A673 (cell line): Measurements from ENCODE around the gene AKAP6. TPM values are rescaled to one million over a fixed set of nuclear protein-coding genes. Genes with fewer than 3 reads are reported as not detected.

ENCODE experiments used
- BruUV-seq: library from RNA; stranded (reverse); fragments of 400-500 nt; replicated peaks from 2 replicates; lab custom pipeline; 2021; lab: Mats Ljungman, UMichigan
- CTCF ChIA-PET: fragments of 300-600 bp; sonication (Branson Sonifier 250); formaldehyde crosslinking; loops from one replicate; lab custom pipeline; 2022; ENCODE audit warnings: antibody characterized with exemption; lab: Charles Lee
- POLR2A ChIA-PET: fragments of 300-600 bp; sonication (Branson Sonifier 250); formaldehyde crosslinking; loops from one replicate; lab custom pipeline; 2022; ENCODE audit warnings: antibody characterized with exemption; ENCODE audit not compliant: low non-redundant PET; lab: Charles Lee
- DNase-seq: peaks from one replicate; pipeline ENCODE4 v3.0.0-alpha.2; 2015; ENCODE audit warnings: low spot score
- H3K27ac ChIP-seq: fragments of 200-600 bp; sonication (generic); 2 replicates; pipeline ENCODE4 v1.5.1; 2016; ENCODE audit warnings: mixed run types, low read depth, mild to moderate bottlenecking, mixed read lengths, antibody characterized with exemption, low read length; ENCODE audit not compliant: poor library complexity, severe bottlenecking
- H3K27me3 ChIP-seq: fragments of 200-600 bp; sonication (generic); replicated peaks from 2 replicates; pipeline ENCODE4 v1.6.1; 2017; ENCODE audit warnings: mixed run types, low read depth, mild to moderate bottlenecking, mixed read lengths, antibody characterized with exemption, low read length; ENCODE audit not compliant: insufficient read depth, poor library complexity
- H3K36me3 ChIP-seq: fragments of 200-600 bp; sonication (generic); 2 replicates; pipeline ENCODE4 v1.6.1; 2016; ENCODE audit warnings: mixed run types, mild to moderate bottlenecking, mixed read lengths, antibody characterized with exemption, low read length; ENCODE audit not compliant: insufficient read depth, poor library complexity, severe bottlenecking
- H3K4me1 ChIP-seq: fragments of 200-600 bp; sonication (generic); 2 replicates; pipeline ENCODE4 v1.6.1; 2017; ENCODE audit warnings: mixed run types, mild to moderate bottlenecking, mixed read lengths, antibody characterized with exemption, low read length; ENCODE audit not compliant: insufficient read depth, poor library complexity, severe bottlenecking
- H3K4me3 ChIP-seq: fragments of 200-600 bp; sonication (generic); 2 replicates; pipeline ENCODE4 v1.5.1; 2016; ENCODE audit warnings: low read depth, mixed run types, mild to moderate bottlenecking, mixed read lengths, low read length; ENCODE audit not compliant: poor library complexity, severe bottlenecking
- H3K9me3 ChIP-seq: fragments of 200-600 bp; sonication (generic); 2 replicates; pipeline ENCODE4 v1.6.1; 2016; ENCODE audit warnings: mixed run types, low read depth, mild to moderate bottlenecking, mixed read lengths, antibody characterized with exemption, low read length; ENCODE audit not compliant: poor library complexity, severe bottlenecking
- EZH2 ChIP-seq: fragments of 200-600 bp; sonication (generic); IDR thresholded peaks from 2 replicates; pipeline ENCODE4 v1.6.1; 2017; ENCODE audit warnings: borderline replicate concordance, low read depth, mild to moderate bottlenecking, mixed read lengths, antibody characterized with exemption, low read length; ENCODE audit not compliant: poor library complexity, severe bottlenecking
- intact Hi-C: fragments of 100-400 bp; cut with micrococcal nuclease; formaldehyde crosslinking; loops from one replicate; pipeline ENCODE4 v1.10.0; 2022; ENCODE audit not compliant: unreplicated experiment
- total RNA-seq: library from RNA; stranded (reverse); gene quantifications from 2 replicates; pipeline ENCODE4 v1.2.3, GENCODE V29; 2021
- TF ChIP-seq, protein P1 (sequence below): fragments of 300-800, 200-600 bp; sonication (generic); conservative IDR thresholded peaks from 2 replicates; pipeline ENCODE4 v1.5.1; 2017; ENCODE audit warnings: low read depth, mild to moderate bottlenecking, antibody characterized with exemption, low read length, moderate library complexity, mixed read lengths

Gene AKAP6
- total RNA-seq, 1 experiment from 2014 or later: 0.73 TPM

DNA sequence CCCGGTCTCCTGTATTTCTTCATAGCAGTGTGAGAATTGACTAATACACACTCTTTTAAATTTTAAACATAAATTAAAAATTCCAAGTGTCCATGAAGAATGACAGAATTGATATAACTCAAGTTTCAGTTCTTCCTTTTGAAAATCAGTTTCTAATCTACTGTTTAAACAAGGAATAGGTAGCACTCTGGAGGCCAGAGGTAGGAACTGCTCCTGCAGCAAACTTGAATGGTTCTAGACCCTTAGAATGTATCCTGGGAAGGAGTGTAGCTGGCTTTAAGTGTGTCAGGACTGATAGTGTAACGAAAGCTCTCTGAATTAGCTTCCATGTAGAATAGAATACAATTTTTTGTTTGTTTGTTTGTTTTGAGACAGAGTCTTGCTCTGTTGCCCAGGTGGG lies 76.8 kb downstream of the AKAP6 start:
- H3K4me3 ChIP-seq: no peak overlapping the region
- no peaks in the 10 kb centered on the region for H3K9me3 ChIP-seq
- H3K27me3 ChIP-seq: no peaks in the 10 kb centered on the region
- no peaks in the 10 kb centered on the region for H3K4me1 ChIP-seq
- ChIA-PET POLR2A (no interaction called here), CTCF (no interaction called here)
- BruUV-seq: no TSS peak
- no peak overlapping the region for H3K27ac ChIP-seq
- no peaks in the 10 kb centered on the region for H3K36me3 ChIP-seq
- DNase-seq: no peak
- intact Hi-C loops: no loop called here
- TF ChIP-seq EZH2: no peak
- TF ChIP-seq, protein P1, sequence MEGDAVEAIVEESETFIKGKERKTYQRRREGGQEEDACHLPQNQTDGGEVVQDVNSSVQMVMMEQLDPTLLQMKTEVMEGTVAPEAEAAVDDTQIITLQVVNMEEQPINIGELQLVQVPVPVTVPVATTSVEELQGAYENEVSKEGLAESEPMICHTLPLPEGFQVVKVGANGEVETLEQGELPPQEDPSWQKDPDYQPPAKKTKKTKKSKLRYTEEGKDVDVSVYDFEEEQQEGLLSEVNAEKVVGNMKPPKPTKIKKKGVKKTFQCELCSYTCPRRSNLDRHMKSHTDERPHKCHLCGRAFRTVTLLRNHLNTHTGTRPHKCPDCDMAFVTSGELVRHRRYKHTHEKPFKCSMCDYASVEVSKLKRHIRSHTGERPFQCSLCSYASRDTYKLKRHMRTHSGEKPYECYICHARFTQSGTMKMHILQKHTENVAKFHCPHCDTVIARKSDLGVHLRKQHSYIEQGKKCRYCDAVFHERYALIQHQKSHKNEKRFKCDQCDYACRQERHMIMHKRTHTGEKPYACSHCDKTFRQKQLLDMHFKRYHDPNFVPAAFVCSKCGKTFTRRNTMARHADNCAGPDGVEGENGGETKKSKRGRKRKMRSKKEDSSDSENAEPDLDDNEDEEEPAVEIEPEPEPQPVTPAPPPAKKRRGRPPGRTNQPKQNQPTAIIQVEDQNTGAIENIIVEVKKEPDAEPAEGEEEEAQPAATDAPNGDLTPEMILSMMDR: no peak

GRCh38 chr14:32407130-32407529 lies 78.0 kb downstream of the AKAP6 start:
- no TSS peak for BruUV-seq
- DNase-seq: no peak
- Histone ChIP-seq H3K9me3 (no peaks in the 10 kb centered on the region), H3K4me3 (no peak overlapping the region), H3K27me3 (no peaks in the 10 kb centered on the region), H3K4me1 (no peaks in the 10 kb centered on the region), H3K27ac (no peak overlapping the region), H3K36me3 (no peaks in the 10 kb centered on the region)
- intact Hi-C loops: no loop called here
- ChIA-PET POLR2A (no interaction called here), CTCF (no interaction called here)
- TF ChIP-seq, protein P1: no peak

GRCh38 chr14:32408018-32408417 lies 78.9 kb downstream of the AKAP6 start:
- H3K36me3 ChIP-seq: no peaks in the 10 kb centered on the region
- H3K27me3 ChIP-seq: no peaks in the 10 kb centered on the region
- DNase-seq: peak; percentile 29
- H3K4me1 ChIP-seq: no peaks in the 10 kb centered on the region
- TF ChIP-seq, protein P1: no peak
- no peak for TF ChIP-seq EZH2
- no peak overlapping the region for H3K4me3 ChIP-seq
- POLR2A ChIA-PET: no interaction called here
- H3K9me3 ChIP-seq: no peaks in the 10 kb centered on the region
- CTCF ChIA-PET: no interaction called here
- H3K27ac ChIP-seq: no peak overlapping the region
- no TSS peak for BruUV-seq
- intact Hi-C loops: no loop called here
